Sigmoid colon (tissue), 4 donors: ENCODE data around the gene PNPLA2.

Source experiments
- POLR2A ChIP-seq, 2 donors: fragments of 450-650 bp; IDR thresholded peaks; one replicate each; pipeline ENCODE4 v1.6.1; 2016; ENCODE audit warnings: antibody characterized with exemption in 2 of 2, mild to moderate bottlenecking in 2 of 2, moderate library complexity in 2 of 2
- POLR2AphosphoS5 ChIP-seq, 4 donors: sonication (generic); formaldehyde crosslinking; IDR thresholded peaks; one replicate each; pipeline ENCODE4 v1.6.1; 2017; ENCODE audit warnings: antibody characterized with exemption in 4 of 4
- TF ChIP-seq, protein P1 (sequence below), 4 experiments: fragments of 450-650 bp in 3 of 4; fragments of 200-600 bp in 1 of 4; IDR thresholded peaks; one replicate each; pipeline ENCODE4 v1.5.1; 2016 to 2019; ENCODE audit warnings: antibody characterized with exemption in 4 of 4, mild to moderate bottlenecking in 3 of 4, moderate library complexity in 2 of 4

GRCh38 chr11:850775-851763, 32.4 kb downstream of the PNPLA2 start:
- TF ChIP-seq POLR2A (IDR thresholded peaks at IDR 0.05) (no peak), POLR2AphosphoS5 (IDR thresholded peaks at IDR 0.05) (no peak)
- TF ChIP-seq, protein P1, sequence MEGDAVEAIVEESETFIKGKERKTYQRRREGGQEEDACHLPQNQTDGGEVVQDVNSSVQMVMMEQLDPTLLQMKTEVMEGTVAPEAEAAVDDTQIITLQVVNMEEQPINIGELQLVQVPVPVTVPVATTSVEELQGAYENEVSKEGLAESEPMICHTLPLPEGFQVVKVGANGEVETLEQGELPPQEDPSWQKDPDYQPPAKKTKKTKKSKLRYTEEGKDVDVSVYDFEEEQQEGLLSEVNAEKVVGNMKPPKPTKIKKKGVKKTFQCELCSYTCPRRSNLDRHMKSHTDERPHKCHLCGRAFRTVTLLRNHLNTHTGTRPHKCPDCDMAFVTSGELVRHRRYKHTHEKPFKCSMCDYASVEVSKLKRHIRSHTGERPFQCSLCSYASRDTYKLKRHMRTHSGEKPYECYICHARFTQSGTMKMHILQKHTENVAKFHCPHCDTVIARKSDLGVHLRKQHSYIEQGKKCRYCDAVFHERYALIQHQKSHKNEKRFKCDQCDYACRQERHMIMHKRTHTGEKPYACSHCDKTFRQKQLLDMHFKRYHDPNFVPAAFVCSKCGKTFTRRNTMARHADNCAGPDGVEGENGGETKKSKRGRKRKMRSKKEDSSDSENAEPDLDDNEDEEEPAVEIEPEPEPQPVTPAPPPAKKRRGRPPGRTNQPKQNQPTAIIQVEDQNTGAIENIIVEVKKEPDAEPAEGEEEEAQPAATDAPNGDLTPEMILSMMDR (IDR thresholded peaks at IDR 0.05): no peak
